IMR-90 (cell line): ENCODE measurements around the gene JMJD1C. TPM values are rescaled to one million over a fixed set of nuclear protein-coding genes. Genes with fewer than 3 reads are reported as not detected.

Experiments used
- ATAC-seq: fragments of 200-7000 bp; cut with Tn5 transposase; 2 replicates; pipeline ENCODE4 v1.9.1; 2020; ENCODE audit warnings: low read depth, mild to moderate bottlenecking, moderate library complexity
- BruUV-seq: library from RNA; stranded (reverse); fragments of 400-500 nt; replicated peaks from 2 replicates; lab custom pipeline; 2021; lab: Mats Ljungman, UMichigan
- CTCF ChIA-PET: fragments of 300-600 bp; formaldehyde crosslinking; extraction: SDS; loops from one replicate; lab custom pipeline; 2021; ENCODE audit warnings: antibody characterized with exemption; lab: Yijun Ruan, JAX
- POLR2A ChIA-PET: fragments of 300-600 bp; sonication (Branson Sonifier 250); formaldehyde crosslinking; loops from one replicate; lab custom pipeline; 2022; ENCODE audit warnings: antibody characterized with exemption; ENCODE audit not compliant: unreplicated experiment; lab: Charles Lee
- DNase-seq: peaks from one replicate; pipeline ENCODE4 v3.0.0; 2013
- H2AFZ ChIP-seq: replicated peaks from 2 replicates; pipeline ENCODE3; 2013; ENCODE audit warnings: low read length, mild to moderate bottlenecking; ENCODE audit not compliant: poor library complexity
- H2AK5ac ChIP-seq: 2 replicates; pipeline ENCODE4 v1.6.1; 2013; ENCODE audit warnings: low read depth, low read length, inconsistent platforms
- H2AK9ac ChIP-seq: replicated peaks from 2 replicates; pipeline ENCODE3; 2013; ENCODE audit warnings: mild to moderate bottlenecking, low read depth, low read length, moderate library complexity; ENCODE audit not compliant: poor library complexity
- H2BK120ac ChIP-seq: 2 replicates; pipeline ENCODE4 v1.6.1; 2013; ENCODE audit warnings: low read depth, low read length, inconsistent platforms
- H2BK15ac ChIP-seq: 3 replicates; pipeline ENCODE4 v1.6.1; 2013; ENCODE audit warnings: low read depth, low read length, inconsistent platforms
- H2BK20ac ChIP-seq: 2 replicates; pipeline ENCODE4 v1.6.1; 2013; ENCODE audit warnings: low read depth, mild to moderate bottlenecking, inconsistent platforms, low read length, moderate library complexity
- H2BK5ac ChIP-seq: 2 replicates; pipeline ENCODE4 v1.6.1; 2013; ENCODE audit warnings: mild to moderate bottlenecking, low read depth, low read length, inconsistent platforms; ENCODE audit not compliant: poor library complexity, severe bottlenecking
- H3K14ac ChIP-seq: replicated peaks from 2 replicates; pipeline ENCODE4 v1.6.1; 2013; ENCODE audit warnings: low read depth, low read length, inconsistent platforms
- H3K18ac ChIP-seq: 2 replicates; pipeline ENCODE4 v1.6.1; 2013; ENCODE audit warnings: low read depth, low read length, control low read depth
- H3K23ac ChIP-seq: 2 replicates; pipeline ENCODE4 v1.6.1; 2013; ENCODE audit warnings: low read depth, low read length, inconsistent platforms
- H3K27ac ChIP-seq: 2 replicates; pipeline ENCODE4 v1.5.1; 2013; ENCODE audit warnings: mild to moderate bottlenecking, control low read depth, low read length; ENCODE audit not compliant: insufficient read depth
- H3K27me3 ChIP-seq: 2 replicates; pipeline ENCODE4 v1.6.1; 2013; ENCODE audit warnings: low read length; ENCODE audit not compliant: control insufficient read depth, insufficient read depth
- H3K36me3 ChIP-seq: 2 replicates; pipeline ENCODE4 v1.6.1; 2013; ENCODE audit warnings: low read length, mixed read lengths; ENCODE audit not compliant: control insufficient read depth, insufficient read depth
- H3K4ac ChIP-seq: 2 replicates; pipeline ENCODE4 v1.6.1; 2013; ENCODE audit warnings: low read depth, low read length, inconsistent platforms
- H3K4me1 ChIP-seq: 2 replicates; pipeline ENCODE4 v1.6.1; 2013; ENCODE audit warnings: low read length, mixed read lengths; ENCODE audit not compliant: control insufficient read depth, insufficient read depth
- H3K4me2 ChIP-seq: 2 replicates; pipeline ENCODE4 v1.6.1; 2013; ENCODE audit warnings: low read depth, mild to moderate bottlenecking, control low read depth, low read length, moderate library complexity
- H3K4me3 ChIP-seq: 2 replicates; pipeline ENCODE4 v1.5.1; 2013; ENCODE audit warnings: low read depth, mild to moderate bottlenecking, control low read depth, low read length, moderate library complexity; ENCODE audit not compliant: insufficient read depth
- H3K56ac ChIP-seq: 2 replicates; pipeline ENCODE4 v1.6.1; 2013; ENCODE audit warnings: low read length, inconsistent platforms; ENCODE audit not compliant: insufficient read depth; ENCODE audit errors: extremely low read depth
- H3K79me1 ChIP-seq, 2 experiments: 2 replicates each; pipeline ENCODE4 v1.6.1; 2013; ENCODE audit warnings: low read length in 2 of 2, inconsistent platforms in 1 of 2, low read depth in 1 of 2
- H3K9ac ChIP-seq: 2 replicates; pipeline ENCODE4 v1.6.1; 2013; ENCODE audit warnings: low read depth, low read length, control low read depth
- H3K9me1 ChIP-seq: 2 replicates; pipeline ENCODE4 v1.6.1; 2013; ENCODE audit warnings: low read length, inconsistent platforms; ENCODE audit not compliant: insufficient read depth
- H3K9me3 ChIP-seq: 2 replicates; pipeline ENCODE4 v1.6.1; 2013; ENCODE audit warnings: low read length; ENCODE audit not compliant: control insufficient read depth, insufficient read depth
- H4K20me1 ChIP-seq: 2 replicates; pipeline ENCODE4 v1.6.1; 2013; ENCODE audit warnings: low read length, inconsistent platforms; ENCODE audit not compliant: insufficient read depth
- H4K5ac ChIP-seq: 2 replicates; pipeline ENCODE4 v1.6.1; 2013; ENCODE audit warnings: mild to moderate bottlenecking, low read depth, low read length, control low read depth
- H4K8ac ChIP-seq, 2 experiments: 2 replicates each; pipeline ENCODE4 v1.6.1; 2013; ENCODE audit warnings: low read depth in 2 of 2, low read length in 2 of 2, control low read depth in 1 of 2, inconsistent platforms in 1 of 2
- H4K91ac ChIP-seq: 2 replicates; pipeline ENCODE4 v1.6.1; 2013; ENCODE audit warnings: low read depth, low read length, inconsistent platforms; ENCODE audit not compliant: insufficient read depth
- BHLHE40 ChIP-seq: fragments of 150-350 bp; IDR thresholded peaks from 2 replicates; pipeline ENCODE4 v1.6.1; 2016; ENCODE audit warnings: mild to moderate bottlenecking, low read depth, low read length
- CEBPB ChIP-seq: IDR thresholded peaks from 2 replicates; pipeline ENCODE4 v1.6.1; 2012; ENCODE audit warnings: low read depth, low read length, improper control_type of control experiment
- CTCF ChIP-seq: conservative IDR thresholded peaks from 2 replicates; pipeline ENCODE4 v1.5.1; 2012; ENCODE audit warnings: mild to moderate bottlenecking, low read depth, low read length, improper control_type of control experiment
- ELK1 ChIP-seq: fragments of 150-350 bp; IDR thresholded peaks from 2 replicates; pipeline ENCODE4 v1.6.1; 2016; ENCODE audit warnings: low read depth, mild to moderate bottlenecking, low read length, moderate library complexity, borderline replicate concordance
- MAFK ChIP-seq: IDR thresholded peaks from 2 replicates; pipeline ENCODE4 v1.6.1; 2012; ENCODE audit warnings: low read depth, low read length, improper control_type of control experiment
- NFE2L2 ChIP-seq: fragments of 150-350 bp; IDR thresholded peaks from 2 replicates; pipeline ENCODE4 v1.6.1; 2016; ENCODE audit warnings: low read depth, mild to moderate bottlenecking, low read length
- SMC3 ChIP-seq: fragments of 150-350 bp; IDR thresholded peaks from 2 replicates; pipeline ENCODE4 v1.6.1; 2016; ENCODE audit warnings: low read depth, mild to moderate bottlenecking, antibody characterized with exemption, low read length, moderate library complexity
- USF2 ChIP-seq: fragments of 150-350 bp; IDR thresholded peaks from 2 replicates; pipeline ENCODE4 v1.6.1; 2017; ENCODE audit warnings: mild to moderate bottlenecking, antibody characterized with exemption, low read length, low read depth
- WGBS, 2 experiments: methylation state at CpG; one replicate each; pipeline versions ENCODE4 v1.1.5 to v1.1.7; 2013; ENCODE audit warnings: missing lambda C conversion rate in 2 of 2; ENCODE audit not compliant: insufficient read length in 1 of 2; ENCODE audit errors: extremely low coverage in 2 of 2; 5-methylcytosine and 5-hydroxymethylcytosine counted together
- dilution Hi-C: fragments of 300-500 bp; cut with HindIII; formaldehyde crosslinking; loops from one replicate; pipeline ENCODE4 v1.14.3; 2018; ENCODE audit warnings: low sequenced_read_pairs; ENCODE audit not compliant: unreplicated experiment
- in situ Hi-C: fragments of 300-500 bp; cut with MboI; formaldehyde crosslinking; loops from 3 replicates; pipeline ENCODE4 v1.14.3; 2019; ENCODE audit warnings: low sequenced_read_pairs, inconsistent platforms, mixed read lengths
- intact Hi-C: fragments of 100-400 bp; cut with micrococcal nuclease; formaldehyde crosslinking; loops from 2 replicates; pipeline ENCODE4 v1.10.0; 2022
- polyA plus RNA-seq, 3 experiments: library from polyadenylated mRNA; depleted of rRNA; stranded (reverse); fragments of >200 nt; gene quantifications; 2 replicates each; pipeline ENCODE4 v1.2.3, GENCODE V29; 2012; ENCODE audit warnings: low replicate concordance in 1 of 3
- total RNA-seq: library from RNA; depleted of rRNA; stranded (reverse); fragments of >200 nt; gene quantifications from 2 replicates; pipeline ENCODE4 v1.2.3, GENCODE V29; 2012

JMJD1C gene
- total and polyA plus RNA-seq, 2 of the 4 experiments (the other 2 are of a cell fraction): 15.6 to 96.8 TPM

GRCh38 chr10:63260103-63260859 lies 205.5 kb downstream of the JMJD1C start:
- H2BK120ac ChIP-seq: no peak overlapping the region
- POLR2A ChIA-PET: no interaction called here
- H3K14ac ChIP-seq: no peak overlapping the region
- peaks cover 2% of the 10 kb centered on the region; the same call in 1 of the 2 replicates for H3K36me3 ChIP-seq
- H2AFZ ChIP-seq: no peak overlapping the region
- peaks cover 11% of the 10 kb centered on the region for H3K9me1 ChIP-seq
- no TSS peak for BruUV-seq
- no peak for DNase-seq
- no peak overlapping the region for H3K27ac ChIP-seq
- H3K79me1 ChIP-seq: peaks cover 24 to 60% of the 10 kb centered on the region in 2 experiments
- no peak overlapping the region for H2AK9ac ChIP-seq
- H3K9me3 ChIP-seq: no peaks in the 10 kb centered on the region
- no peak overlapping the region for H3K4me2 ChIP-seq
- intact Hi-C loops: no loop called here
- no peak overlapping the region; the same call in 1 of the 2 replicates for H3K23ac ChIP-seq
- no peak for TF ChIP-seq NFE2L2
- TF ChIP-seq CEBPB: no peak
- TF ChIP-seq USF2: no peak
- TF ChIP-seq MAFK: no peak
- TF ChIP-seq SMC3: no peak
- no peak for TF ChIP-seq ELK1
- no peak for TF ChIP-seq CTCF
- TF ChIP-seq BHLHE40: no peak
- no peak overlapping the region for H3K9ac ChIP-seq
- no peak overlapping the region for H3K4me3 ChIP-seq
- no CpG with 5 or more reads among the region's 17 CpGs for WGBS, 2 experiments
- H2AK5ac ChIP-seq: no peak overlapping the region
- no peak overlapping the region for H2BK20ac ChIP-seq
- no peak overlapping the region for H4K91ac ChIP-seq
- CTCF ChIA-PET: interaction anchor here (0.6 to 1.1 kb wide), 2 partner anchors 16 to 313 kb away, joined by 3 read pairs; no protein-coding TSS in a partner anchor
- H2BK15ac ChIP-seq: no peak overlapping the region
- H4K20me1 ChIP-seq: peaks cover 22% of the 10 kb centered on the region; the same call in 1 of the 2 replicates
- H3K4ac ChIP-seq: no peak overlapping the region
- H3K18ac ChIP-seq: no peak overlapping the region
- no peak for ATAC-seq
- H3K56ac ChIP-seq: no peak overlapping the region
- H3K4me1 ChIP-seq: peaks cover 10% of the 10 kb centered on the region; the same call in 1 of the 2 replicates
- H2BK5ac ChIP-seq: no peak overlapping the region
- no peak overlapping the region for H4K8ac ChIP-seq
- in situ Hi-C loops: no loop called here
- no peak overlapping the region for H4K5ac ChIP-seq
- dilution Hi-C loops: no loop called here
- H3K27me3 ChIP-seq: no peaks in the 10 kb centered on the region
